ENCODE results near the gene OR2A2.

DNA sequence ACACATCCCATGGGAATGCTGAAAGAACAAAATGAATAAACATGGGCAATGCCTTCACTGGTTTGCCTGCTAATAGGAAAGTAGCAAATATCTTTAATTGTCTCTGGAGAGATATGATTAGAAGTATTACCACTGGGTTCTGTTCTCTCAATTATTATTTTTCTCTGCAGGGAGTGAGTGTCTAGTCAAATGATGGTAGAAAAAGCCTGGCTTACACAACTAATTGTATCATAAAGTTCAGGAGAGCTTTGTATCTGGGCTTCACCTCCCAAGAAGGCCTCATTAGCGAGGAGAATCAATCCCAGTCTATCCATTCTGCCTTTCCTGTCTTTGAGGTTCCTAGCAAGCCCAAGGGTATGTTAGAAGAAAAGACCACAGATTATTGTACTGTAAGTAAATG is 13.5 kb downstream of the OR2A2 start, which contains the start of gene OR2A14:
- TF ChIP-seq, protein P1, sequence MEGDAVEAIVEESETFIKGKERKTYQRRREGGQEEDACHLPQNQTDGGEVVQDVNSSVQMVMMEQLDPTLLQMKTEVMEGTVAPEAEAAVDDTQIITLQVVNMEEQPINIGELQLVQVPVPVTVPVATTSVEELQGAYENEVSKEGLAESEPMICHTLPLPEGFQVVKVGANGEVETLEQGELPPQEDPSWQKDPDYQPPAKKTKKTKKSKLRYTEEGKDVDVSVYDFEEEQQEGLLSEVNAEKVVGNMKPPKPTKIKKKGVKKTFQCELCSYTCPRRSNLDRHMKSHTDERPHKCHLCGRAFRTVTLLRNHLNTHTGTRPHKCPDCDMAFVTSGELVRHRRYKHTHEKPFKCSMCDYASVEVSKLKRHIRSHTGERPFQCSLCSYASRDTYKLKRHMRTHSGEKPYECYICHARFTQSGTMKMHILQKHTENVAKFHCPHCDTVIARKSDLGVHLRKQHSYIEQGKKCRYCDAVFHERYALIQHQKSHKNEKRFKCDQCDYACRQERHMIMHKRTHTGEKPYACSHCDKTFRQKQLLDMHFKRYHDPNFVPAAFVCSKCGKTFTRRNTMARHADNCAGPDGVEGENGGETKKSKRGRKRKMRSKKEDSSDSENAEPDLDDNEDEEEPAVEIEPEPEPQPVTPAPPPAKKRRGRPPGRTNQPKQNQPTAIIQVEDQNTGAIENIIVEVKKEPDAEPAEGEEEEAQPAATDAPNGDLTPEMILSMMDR (IDR thresholded peaks at IDR 0.05; ENCODE audit: low read depth, low read length, poor library complexity, severe bottlenecking), result no peak
- no peak for TF ChIP-seq EZH2phosphoT487 (IDR thresholded peaks at IDR 0.05; ENCODE audit: borderline replicate concordance, low read length)

Data from DOHH2 (cell line).